ENCODE results near the gene ZNF675. TPM values are rescaled to one million over a fixed set of nuclear protein-coding genes. Genes with fewer than 3 reads are reported as not detected.
"Not testable (repeated sequence)": the region's sequence is repeated elsewhere in the genome, so short reads cannot be mapped to it uniquely, and the experiment has no call there.

Gene ZNF675
- total RNA-seq, 4 donors from 2014 or later, result 1.2 to 2.5 (median 1.5) TPM

DNA sequence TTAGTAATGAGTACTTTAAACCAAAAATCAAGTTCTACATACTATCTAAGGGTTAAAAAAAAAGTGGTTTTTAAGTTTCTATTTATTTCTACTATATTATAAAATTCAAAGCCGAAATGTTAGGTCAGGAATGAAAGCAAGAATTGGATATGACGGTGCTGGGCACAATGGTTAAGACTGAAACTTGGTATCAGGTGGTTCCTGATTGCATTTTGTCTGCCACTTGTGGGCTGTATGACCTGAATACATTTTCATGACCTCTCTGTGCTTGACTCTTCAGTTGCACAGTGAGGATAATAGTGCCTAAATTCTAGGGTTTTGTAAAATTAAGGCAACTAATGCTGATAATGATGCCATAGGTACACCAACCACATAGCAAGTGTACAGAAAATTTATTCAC is 22.3 kb upstream of the ZNF675 start:
- no peak for ATAC-seq
- intact Hi-C loops (cut with DNase I; ENCODE audit: low total_unique reads) (no loop called here), in situ Hi-C loops (cut with MboI; ENCODE audit: low sequenced_read_pairs in 4 of 4) (no loop called here)
- no peak overlapping the region for H3K27ac ChIP-seq
- no peaks in the 10 kb centered on the region for H3K36me3 ChIP-seq
- no peaks in the 10 kb centered on the region for H3K9me3 ChIP-seq
- TF ChIP-seq POLR2A (IDR thresholded peaks at IDR 0.05), result no peak
- TF ChIP-seq, protein P1, sequence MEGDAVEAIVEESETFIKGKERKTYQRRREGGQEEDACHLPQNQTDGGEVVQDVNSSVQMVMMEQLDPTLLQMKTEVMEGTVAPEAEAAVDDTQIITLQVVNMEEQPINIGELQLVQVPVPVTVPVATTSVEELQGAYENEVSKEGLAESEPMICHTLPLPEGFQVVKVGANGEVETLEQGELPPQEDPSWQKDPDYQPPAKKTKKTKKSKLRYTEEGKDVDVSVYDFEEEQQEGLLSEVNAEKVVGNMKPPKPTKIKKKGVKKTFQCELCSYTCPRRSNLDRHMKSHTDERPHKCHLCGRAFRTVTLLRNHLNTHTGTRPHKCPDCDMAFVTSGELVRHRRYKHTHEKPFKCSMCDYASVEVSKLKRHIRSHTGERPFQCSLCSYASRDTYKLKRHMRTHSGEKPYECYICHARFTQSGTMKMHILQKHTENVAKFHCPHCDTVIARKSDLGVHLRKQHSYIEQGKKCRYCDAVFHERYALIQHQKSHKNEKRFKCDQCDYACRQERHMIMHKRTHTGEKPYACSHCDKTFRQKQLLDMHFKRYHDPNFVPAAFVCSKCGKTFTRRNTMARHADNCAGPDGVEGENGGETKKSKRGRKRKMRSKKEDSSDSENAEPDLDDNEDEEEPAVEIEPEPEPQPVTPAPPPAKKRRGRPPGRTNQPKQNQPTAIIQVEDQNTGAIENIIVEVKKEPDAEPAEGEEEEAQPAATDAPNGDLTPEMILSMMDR (IDR thresholded peaks at IDR 0.05 in 4 of 5, conservative IDR thresholded peaks at IDR 0.05 in 1 of 5), result no peak
- H3K27me3 ChIP-seq, result no peaks in the 10 kb centered on the region
- no peak overlapping the region for H3K4me3 ChIP-seq
- H3K4me1 ChIP-seq, result no peaks in the 10 kb centered on the region
- DNase-seq, result no peak

DNA sequence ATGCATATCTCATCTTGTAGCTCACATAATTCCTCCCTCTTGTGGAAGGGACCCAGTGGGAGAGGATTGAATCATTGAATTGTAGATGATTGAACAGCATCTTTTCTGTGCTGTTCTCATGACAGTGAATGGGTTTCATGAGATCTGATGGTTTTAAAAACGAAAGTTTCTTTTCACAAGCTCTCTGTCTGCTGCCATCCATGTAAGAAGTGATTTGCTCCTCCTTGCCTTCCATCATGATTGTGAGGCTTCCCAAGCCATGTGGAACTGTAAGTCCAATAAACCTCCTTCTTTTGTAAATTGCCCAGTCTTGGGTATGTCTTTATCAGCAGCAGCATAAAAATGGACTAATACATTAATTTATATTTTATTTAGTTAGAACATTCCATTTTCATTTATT is 19.6 kb upstream of the ZNF675 start:
- Histone ChIP-seq H3K4me3 (no peak overlapping the region), H3K9me3 (no peaks in the 10 kb centered on the region), H3K27ac (no peak overlapping the region), H3K4me1 (no peaks in the 10 kb centered on the region), H3K27me3 (no peaks in the 10 kb centered on the region), H3K36me3 (no peaks in the 10 kb centered on the region)
- TF ChIP-seq, protein P1 (IDR thresholded peaks at IDR 0.05 in 4 of 5, conservative IDR thresholded peaks at IDR 0.05 in 1 of 5), result no peak
- TF ChIP-seq POLR2A (IDR thresholded peaks at IDR 0.05), result no peak
- intact Hi-C loops (cut with DNase I; ENCODE audit: low total_unique reads), result no loop called here
- in situ Hi-C loops (cut with MboI; ENCODE audit: low sequenced_read_pairs in 4 of 4), result no loop called here
- ATAC-seq (no peak), DNase-seq (no peak)

GRCh38 chr19:23699521-23699860 is 12.5 kb upstream of the ZNF675 start:
- ATAC-seq (no peak), DNase-seq (no peak)
- no peaks in the 10 kb centered on the region for H3K36me3 ChIP-seq
- H3K4me1 ChIP-seq, result no peaks in the 10 kb centered on the region
- no peak overlapping the region for H3K27ac ChIP-seq
- H3K27me3 ChIP-seq, result no peaks in the 10 kb centered on the region
- H3K9me3 ChIP-seq, result no peaks in the 10 kb centered on the region
- H3K4me3 ChIP-seq, result no peak overlapping the region
- intact Hi-C loops (cut with DNase I; ENCODE audit: low total_unique reads) (no loop called here), in situ Hi-C loops (cut with MboI; ENCODE audit: low sequenced_read_pairs in 4 of 4) (no loop called here)
- TF ChIP-seq, protein P1 (IDR thresholded peaks at IDR 0.05 in 4 of 5, conservative IDR thresholded peaks at IDR 0.05 in 1 of 5), result no peak
- no peak for TF ChIP-seq POLR2A (IDR thresholded peaks at IDR 0.05)

DNA sequence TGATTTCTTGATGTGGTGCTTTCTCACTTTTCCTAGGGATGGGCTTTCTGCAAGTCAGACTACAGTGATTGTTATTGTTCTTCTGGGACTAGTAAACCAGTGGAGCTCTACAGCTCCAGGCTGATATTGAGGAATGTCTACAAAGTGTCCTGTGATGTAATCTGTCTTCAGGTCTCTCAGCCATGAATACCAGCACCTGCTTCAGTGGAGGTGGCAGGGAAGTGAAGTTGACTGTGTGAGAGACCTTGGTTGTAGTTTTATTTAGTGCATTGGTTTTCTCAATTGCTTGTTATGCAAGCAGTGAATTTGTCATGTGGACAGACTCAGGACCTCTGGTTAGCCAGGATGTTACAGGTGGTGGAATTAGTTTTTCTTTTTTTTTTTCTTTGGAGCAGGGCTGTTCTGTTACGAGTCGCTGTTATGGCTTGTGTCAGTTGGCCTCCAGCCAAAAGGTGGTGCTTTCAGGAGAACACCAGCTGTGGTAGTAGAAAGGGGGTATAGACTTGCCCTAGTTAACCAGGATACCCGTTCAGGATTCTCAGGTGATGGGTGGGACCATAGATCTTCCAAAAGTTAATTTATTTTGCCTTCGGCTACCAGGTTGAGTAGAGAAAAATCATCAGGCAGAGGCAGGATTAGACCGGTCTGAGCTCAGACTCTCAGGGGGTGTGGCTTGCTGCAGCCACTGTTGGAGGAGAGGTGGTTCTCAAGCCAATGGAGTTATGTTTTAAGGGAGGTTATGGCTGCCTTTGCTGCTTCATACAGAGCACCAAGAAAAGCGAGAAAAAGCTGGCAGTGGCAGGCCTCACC is 11.9 kb upstream of the ZNF675 start:
- no peak for TF ChIP-seq POLR2A (IDR thresholded peaks at IDR 0.05)
- TF ChIP-seq, protein P1 (IDR thresholded peaks at IDR 0.05 in 4 of 5, conservative IDR thresholded peaks at IDR 0.05 in 1 of 5), result no peak
- in situ Hi-C loops (cut with MboI; ENCODE audit: low sequenced_read_pairs in 4 of 4), result no loop called here
- no peaks in the 10 kb centered on the region for H3K4me1 ChIP-seq
- DNase-seq (no peak), ATAC-seq (no peak)
- no peaks in the 10 kb centered on the region for H3K9me3 ChIP-seq
- H3K36me3 ChIP-seq, result no peaks in the 10 kb centered on the region
- intact Hi-C loops (cut with DNase I; ENCODE audit: low total_unique reads), result no loop called here
- no peak overlapping the region for H3K4me3 ChIP-seq
- no peak overlapping the region for H3K27ac ChIP-seq
- H3K27me3 ChIP-seq, result no peaks in the 10 kb centered on the region

- in situ Hi-C loops (cut with MboI; ENCODE audit: low sequenced_read_pairs in 4 of 4); H3K27ac ChIP-seq; intact Hi-C loops (cut with DNase I; ENCODE audit: low total_unique reads); H3K9me3 ChIP-seq; DNase-seq; H3K4me1 ChIP-seq; H3K27me3 ChIP-seq; ATAC-seq; H3K4me3 ChIP-seq; H3K36me3 ChIP-seq: not testable (repeated sequence)
Observed at GRCh38 chr19:23692937-23693336, 5.9 kb upstream of the ZNF675 start.
